ENCODE data around the gene HSPA12A.

DNA sequence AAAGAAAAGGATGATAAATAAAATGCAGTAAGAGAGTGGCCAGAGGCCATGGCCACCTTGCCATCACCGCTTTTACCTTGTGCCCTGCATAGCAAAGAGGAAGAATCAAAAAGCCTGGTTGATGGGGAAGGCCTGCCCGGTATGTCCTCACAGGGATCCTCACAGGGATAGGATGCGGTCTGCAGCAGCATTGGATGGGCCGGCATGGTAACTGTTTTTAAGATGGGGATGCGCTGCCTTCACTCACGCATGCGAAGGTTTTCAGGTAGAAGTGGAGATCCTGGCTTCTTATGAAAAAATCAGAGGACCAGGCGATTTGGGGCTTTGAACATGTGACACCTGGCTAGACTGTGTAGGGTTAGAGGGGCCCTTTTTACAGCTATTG, 109.2 kb downstream of the HSPA12A start:
- no peak for TF ChIP-seq EZH2phosphoT487 (IDR thresholded peaks at IDR 0.05; ENCODE audit: borderline replicate concordance, low read length)
- TF ChIP-seq, protein P1, sequence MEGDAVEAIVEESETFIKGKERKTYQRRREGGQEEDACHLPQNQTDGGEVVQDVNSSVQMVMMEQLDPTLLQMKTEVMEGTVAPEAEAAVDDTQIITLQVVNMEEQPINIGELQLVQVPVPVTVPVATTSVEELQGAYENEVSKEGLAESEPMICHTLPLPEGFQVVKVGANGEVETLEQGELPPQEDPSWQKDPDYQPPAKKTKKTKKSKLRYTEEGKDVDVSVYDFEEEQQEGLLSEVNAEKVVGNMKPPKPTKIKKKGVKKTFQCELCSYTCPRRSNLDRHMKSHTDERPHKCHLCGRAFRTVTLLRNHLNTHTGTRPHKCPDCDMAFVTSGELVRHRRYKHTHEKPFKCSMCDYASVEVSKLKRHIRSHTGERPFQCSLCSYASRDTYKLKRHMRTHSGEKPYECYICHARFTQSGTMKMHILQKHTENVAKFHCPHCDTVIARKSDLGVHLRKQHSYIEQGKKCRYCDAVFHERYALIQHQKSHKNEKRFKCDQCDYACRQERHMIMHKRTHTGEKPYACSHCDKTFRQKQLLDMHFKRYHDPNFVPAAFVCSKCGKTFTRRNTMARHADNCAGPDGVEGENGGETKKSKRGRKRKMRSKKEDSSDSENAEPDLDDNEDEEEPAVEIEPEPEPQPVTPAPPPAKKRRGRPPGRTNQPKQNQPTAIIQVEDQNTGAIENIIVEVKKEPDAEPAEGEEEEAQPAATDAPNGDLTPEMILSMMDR (conservative IDR thresholded peaks at IDR 0.05; ENCODE audit: low read depth, low read length), result no peak
